Measurements from ENCODE around the gene LASP1NB. TPM values are rescaled to one million over a fixed set of nuclear protein-coding genes. Genes with fewer than 3 reads are reported as not detected.

The LASP1NB gene

Other genes starting within 250 kb of the LASP1NB start
- gene MLLT6, start 220.3 kb upstream of the LASP1NB start, total RNA-seq = 100 to 1,000 TPM; 319 to 324 TPM
- gene CISD3, start 195.3 kb upstream of the LASP1NB start, total RNA-seq = 10 to 100 TPM; 48.3 to 58.7 TPM
- gene PCGF2, start 177.3 kb upstream of the LASP1NB start, total RNA-seq = not detected
- gene PSMB3, start 172.9 kb upstream of the LASP1NB start, total RNA-seq = 100 to 1,000 TPM; 288 to 306 TPM
- gene PIP4K2B, start 126.1 kb upstream of the LASP1NB start, total RNA-seq = 10 to 100 TPM; 25.4 to 33.2 TPM
- 10 to 100 TPM; 36.8 to 39.3 TPM for gene CWC25, start 100.3 kb upstream of the LASP1NB start, total RNA-seq
- 1,000 to 10,000 TPM; 1,120 to 1,259 TPM for gene RPL23, start 71.9 kb upstream of the LASP1NB start, total RNA-seq
- 100 to 1,000 TPM; 214 to 390 TPM for gene LASP1, start 55.6 kb upstream of the LASP1NB start, total RNA-seq
- gene FBXO47, start 41.8 kb downstream of the LASP1NB start, total RNA-seq = under 1 TPM in 1 of 2 donors, not detected in 1; 0.12 TPM
- under 1 TPM in 1 of 2 donors, not detected in 1; 0.43 TPM for gene PLXDC1, start 226.0 kb downstream of the LASP1NB start, total RNA-seq
- not detected for gene ARL5C, start 240.5 kb downstream of the LASP1NB start, total RNA-seq

Data from natural killer cell treated with Interleukin-12 subunit alpha and Interleukin-12 subunit beta and Interleukin-15 and Interleukin-18, amount 100 ng/mL, for 72 hours (primary cell).